Sigmoid colon (tissue), 4 donors: ENCODE data around the gene RFC2.

ENCODE experiments used
- POLR2A ChIP-seq, 2 donors: fragments of 450-650 bp; IDR thresholded peaks; one replicate each; pipeline ENCODE4 v1.6.1; 2016; ENCODE audit warnings: antibody characterized with exemption in 2 of 2, mild to moderate bottlenecking in 2 of 2, moderate library complexity in 2 of 2
- POLR2AphosphoS5 ChIP-seq, 4 donors: sonication (generic); formaldehyde crosslinking; IDR thresholded peaks; one replicate each; pipeline ENCODE4 v1.6.1; 2017; ENCODE audit warnings: antibody characterized with exemption in 4 of 4
- TF ChIP-seq, protein P1 (sequence below), 4 experiments: fragments of 450-650 bp in 3 of 4; fragments of 200-600 bp in 1 of 4; IDR thresholded peaks; one replicate each; pipeline ENCODE4 v1.5.1; 2016 to 2019; ENCODE audit warnings: antibody characterized with exemption in 4 of 4, mild to moderate bottlenecking in 3 of 4, moderate library complexity in 2 of 4

DNA sequence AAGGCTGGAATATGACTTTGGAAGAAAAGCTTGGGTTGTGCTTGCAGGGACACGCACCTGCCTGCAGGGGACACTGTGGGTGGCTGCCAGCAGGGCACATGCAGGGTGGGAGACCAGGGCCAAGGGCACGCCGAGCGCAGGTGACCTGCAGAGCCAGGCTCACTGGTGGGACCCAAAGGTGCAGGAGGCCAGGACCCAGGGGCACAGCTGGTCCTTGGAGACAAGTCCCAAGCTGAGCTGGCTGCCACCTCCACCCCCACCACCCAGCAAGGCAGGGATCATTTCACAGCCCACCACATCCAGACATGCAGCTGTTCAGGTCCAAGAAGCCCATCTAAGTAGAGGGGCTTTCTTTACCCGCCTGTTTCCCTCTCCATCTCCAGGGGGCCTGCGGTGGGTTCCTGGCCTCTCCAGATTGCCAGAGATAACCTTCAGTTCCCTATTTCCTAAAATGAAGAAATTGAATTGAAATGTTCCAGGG is 21.2 kb upstream of the RFC2 start:
- TF ChIP-seq, protein P1, sequence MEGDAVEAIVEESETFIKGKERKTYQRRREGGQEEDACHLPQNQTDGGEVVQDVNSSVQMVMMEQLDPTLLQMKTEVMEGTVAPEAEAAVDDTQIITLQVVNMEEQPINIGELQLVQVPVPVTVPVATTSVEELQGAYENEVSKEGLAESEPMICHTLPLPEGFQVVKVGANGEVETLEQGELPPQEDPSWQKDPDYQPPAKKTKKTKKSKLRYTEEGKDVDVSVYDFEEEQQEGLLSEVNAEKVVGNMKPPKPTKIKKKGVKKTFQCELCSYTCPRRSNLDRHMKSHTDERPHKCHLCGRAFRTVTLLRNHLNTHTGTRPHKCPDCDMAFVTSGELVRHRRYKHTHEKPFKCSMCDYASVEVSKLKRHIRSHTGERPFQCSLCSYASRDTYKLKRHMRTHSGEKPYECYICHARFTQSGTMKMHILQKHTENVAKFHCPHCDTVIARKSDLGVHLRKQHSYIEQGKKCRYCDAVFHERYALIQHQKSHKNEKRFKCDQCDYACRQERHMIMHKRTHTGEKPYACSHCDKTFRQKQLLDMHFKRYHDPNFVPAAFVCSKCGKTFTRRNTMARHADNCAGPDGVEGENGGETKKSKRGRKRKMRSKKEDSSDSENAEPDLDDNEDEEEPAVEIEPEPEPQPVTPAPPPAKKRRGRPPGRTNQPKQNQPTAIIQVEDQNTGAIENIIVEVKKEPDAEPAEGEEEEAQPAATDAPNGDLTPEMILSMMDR (IDR thresholded peaks at IDR 0.05) = peak in 2 of 4 experiments; percentile 20 to 21
- no peak for TF ChIP-seq POLR2A (IDR thresholded peaks at IDR 0.05)
- no peak for TF ChIP-seq POLR2AphosphoS5 (IDR thresholded peaks at IDR 0.05)
